Activated CD4-positive, CD25-positive, alpha-beta regulatory T cell treated with anti-CD3 and anti-CD28 coated beads, Interleukin-2, amount 50 U/mL, for 24 hours (primary cell): ENCODE measurements around the gene OR8G1.
A peak's percentile ranks its signal among the peaks of the same experiment; 100 is the strongest.
"Not testable (repeated sequence)": the region's sequence is repeated elsewhere in the genome, so short reads cannot be mapped to it uniquely, and the experiment has no call there.

Source experiments
- ATAC-seq, 2 donors: fragments of 150-1000 bp; cut with Tn5 transposase; one replicate each; pipeline ENCODE4 v1.10.0; 2021; ENCODE audit warnings: mild to moderate bottlenecking in 1 of 2, moderate library complexity in 1 of 2

OR8G1 gene

DNA sequence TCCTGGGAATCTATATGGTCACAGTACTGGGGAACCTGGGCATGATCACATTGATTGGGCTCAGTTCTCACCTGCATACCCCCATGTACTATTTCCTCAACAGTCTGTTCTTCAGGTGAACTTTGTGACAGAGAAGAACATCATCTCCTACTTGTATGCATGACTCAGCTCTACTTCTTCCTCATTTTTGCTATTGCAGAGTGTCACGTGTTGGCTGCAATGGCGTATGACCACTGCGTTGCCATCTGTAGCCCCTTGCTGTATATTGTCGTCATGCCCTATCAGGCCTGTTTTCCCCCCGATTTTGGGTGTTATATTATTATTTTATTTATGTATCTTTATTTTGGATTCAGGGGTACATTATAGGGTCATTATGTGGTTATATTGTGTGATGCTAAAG, 2.4 kb upstream of the OR8G1 start:
- no peak for ATAC-seq

DNA sequence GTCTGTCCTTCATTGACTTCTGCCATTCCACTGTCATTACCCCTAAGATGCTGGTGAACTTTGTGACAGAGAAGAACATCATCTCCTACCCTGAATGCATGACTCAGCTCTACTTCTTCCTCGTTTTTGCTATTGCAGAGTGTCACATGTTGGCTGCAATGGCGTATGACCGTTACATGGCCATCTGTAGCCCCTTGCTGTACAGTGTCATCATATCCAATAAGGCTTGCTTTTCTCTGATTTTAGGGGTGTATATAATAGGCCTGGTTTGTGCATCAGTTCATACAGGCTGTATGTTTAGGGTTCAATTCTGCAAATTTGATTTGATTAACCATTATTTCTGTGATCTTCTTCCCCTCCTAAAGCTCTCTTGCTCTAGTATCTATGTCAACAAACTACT, 9.0 kb downstream of the OR8G1 start:
- not testable (repeated sequence) for ATAC-seq

DNA sequence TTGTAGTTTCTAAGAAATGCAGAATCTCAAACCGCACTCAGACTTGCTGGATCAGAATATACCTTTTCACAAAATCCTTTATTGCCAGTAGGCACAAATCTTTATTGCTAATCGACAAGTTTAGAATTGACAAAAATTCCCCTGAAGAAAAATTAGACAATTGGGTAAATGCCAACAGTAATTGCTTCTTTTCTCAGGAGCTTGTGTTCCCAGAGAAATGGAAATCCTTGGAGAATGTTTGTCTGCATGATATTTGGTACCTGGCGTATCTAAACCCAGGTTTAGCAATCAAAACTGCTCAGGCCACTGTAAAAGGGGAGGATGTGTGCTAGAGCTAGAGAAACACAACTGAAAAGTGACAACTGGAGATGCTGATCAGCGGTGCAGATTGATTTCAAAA, 15.2 kb downstream of the OR8G1 start, which contains the start of gene OR8G5:
TSS of gene OR8G5 (plus strand) at position 301 of the 400 bp plus-strand sequence. CDS start 8,556 bp downstream, outside the sequence.
- ATAC-seq: no peak

DNA sequence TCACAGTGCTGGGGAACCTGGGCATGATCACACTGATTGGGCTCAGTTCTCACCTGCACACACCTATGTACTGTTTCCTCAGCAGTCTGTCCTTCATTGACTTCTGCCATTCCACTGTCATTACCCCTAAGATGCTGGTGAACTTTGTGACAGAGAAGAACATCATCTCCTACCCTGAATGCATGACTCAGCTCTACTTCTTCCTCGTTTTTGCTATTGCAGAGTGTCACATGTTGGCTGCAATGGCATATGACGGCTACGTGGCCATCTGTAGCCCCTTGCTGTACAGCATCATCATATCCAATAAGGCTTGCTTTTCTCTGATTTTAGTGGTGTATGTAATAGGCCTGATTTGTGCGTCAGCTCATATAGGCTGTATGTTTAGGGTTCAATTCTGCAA, 24.1 kb downstream of the OR8G1 start:
- not testable (repeated sequence) for ATAC-seq

DNA sequence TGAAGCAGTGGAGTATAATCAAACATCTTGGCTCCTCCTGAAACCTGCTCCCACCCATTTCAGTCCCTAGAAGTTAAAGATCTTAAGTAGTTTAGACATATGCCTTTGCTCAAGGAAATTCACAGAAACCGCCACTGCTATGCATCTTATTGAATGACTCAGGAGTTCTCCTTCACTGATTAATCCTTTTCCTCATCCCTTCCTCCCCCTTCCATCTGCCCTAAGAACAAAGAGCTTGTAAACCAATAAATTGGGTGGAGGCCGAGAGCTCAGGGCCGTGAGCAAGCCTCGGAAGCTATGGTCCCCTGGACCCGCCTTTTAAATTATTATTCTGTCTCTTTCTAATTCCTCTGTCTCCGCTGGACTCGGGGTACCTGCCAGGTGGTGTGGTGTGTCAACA, 30.0 kb downstream of the OR8G1 start:
- ATAC-seq: not testable (repeated sequence)

DNA sequence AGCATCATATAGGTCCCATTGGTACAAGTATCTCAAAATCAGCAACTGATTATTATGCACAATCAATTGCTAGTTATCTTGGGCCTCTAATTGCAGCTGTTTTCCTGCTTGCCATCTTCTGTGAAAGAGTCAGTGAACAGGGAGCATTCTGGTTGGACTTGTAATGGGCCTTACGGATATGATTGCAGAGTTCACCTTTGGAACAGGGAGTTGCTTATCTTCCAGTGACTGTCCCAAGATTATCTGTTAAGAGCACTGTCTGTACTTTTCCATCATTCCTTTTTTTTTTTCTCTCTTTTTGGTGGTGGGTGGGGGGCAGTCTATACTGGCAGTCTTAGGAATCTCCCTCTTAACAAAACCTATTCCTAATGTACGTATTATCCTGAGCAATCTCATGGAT, 33.1 kb downstream of the OR8G1 start:
- ATAC-seq: no peak

DNA sequence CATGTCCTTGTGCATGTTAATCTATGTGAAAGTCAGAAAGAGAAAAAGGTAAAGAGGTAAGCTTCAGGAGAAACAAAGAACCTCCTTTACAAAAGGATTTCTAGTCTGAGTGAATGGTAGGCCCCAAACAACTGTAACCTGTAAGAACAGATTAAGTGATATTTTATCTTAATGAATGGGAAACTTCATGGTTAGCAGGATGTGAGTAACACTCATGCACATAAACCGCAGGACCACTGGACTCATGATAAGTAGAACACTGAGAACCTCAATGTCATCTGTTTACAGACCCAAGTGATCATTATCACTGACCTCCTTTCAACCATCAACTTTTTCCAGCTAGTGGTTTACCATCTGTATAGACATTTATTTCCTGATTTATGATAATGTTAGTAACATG, 35.2 kb downstream of the OR8G1 start:
- ATAC-seq: peak in 1 of 2 donors; percentile 33

DNA sequence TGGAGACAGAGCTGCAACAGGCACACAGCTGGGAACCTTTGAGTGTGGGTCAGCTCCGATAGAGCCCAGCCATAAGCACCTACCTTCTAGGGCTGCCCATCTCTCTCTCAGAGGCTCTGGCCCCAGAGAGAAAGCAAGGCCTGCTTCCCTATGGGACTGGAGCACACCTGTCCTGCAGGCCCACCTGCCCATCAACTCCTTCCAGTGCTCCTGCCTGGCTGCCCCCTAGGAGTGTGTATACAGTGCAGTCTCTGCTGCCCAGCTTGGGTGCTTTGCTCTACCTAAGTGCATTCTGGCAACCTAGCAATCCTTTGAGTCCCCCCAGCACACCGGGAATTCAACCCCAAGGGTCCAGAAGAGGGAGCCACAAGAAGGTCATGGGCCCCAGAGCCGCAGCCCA, 36.3 kb downstream of the OR8G1 start:
- ATAC-seq: no peak

DNA sequence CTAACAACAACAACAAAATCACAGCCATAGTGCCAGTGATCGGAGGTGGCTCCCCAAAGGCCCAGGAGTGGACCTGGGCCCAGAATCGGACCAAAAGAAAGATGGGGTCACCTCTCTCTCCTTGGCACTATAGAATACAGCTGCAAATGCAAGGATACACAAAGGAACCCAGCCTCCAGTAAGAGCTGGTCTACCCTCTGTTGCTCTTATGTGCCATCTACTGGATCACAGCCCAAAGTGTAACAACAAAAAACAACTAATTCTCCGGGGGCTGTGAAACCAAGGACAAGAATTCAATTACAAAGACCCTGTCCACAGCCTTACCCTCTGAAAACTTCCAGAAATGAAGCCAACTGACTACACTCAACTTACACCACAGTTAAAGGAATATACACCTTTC, 36.9 kb downstream of the OR8G1 start:
- no peak for ATAC-seq

DNA sequence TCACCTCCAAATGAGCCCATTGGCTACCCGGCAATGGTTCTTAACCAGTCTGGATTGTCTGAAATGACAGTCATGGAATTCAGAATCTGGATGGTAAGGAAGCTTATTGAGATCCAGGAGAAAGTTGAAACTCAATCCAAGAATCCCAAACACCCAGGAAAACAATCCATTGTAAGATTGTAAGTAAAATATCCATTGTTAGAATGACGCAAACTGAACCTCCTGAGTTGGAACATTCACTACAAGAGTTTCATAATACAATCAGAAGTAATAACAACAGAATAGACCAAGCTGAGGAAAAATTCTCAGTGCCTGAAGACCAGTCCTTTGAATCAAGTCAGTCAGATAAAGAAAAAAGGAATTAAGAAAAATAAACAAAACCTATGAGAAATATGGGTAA, 37.4 kb downstream of the OR8G1 start:
- no peak for ATAC-seq

DNA sequence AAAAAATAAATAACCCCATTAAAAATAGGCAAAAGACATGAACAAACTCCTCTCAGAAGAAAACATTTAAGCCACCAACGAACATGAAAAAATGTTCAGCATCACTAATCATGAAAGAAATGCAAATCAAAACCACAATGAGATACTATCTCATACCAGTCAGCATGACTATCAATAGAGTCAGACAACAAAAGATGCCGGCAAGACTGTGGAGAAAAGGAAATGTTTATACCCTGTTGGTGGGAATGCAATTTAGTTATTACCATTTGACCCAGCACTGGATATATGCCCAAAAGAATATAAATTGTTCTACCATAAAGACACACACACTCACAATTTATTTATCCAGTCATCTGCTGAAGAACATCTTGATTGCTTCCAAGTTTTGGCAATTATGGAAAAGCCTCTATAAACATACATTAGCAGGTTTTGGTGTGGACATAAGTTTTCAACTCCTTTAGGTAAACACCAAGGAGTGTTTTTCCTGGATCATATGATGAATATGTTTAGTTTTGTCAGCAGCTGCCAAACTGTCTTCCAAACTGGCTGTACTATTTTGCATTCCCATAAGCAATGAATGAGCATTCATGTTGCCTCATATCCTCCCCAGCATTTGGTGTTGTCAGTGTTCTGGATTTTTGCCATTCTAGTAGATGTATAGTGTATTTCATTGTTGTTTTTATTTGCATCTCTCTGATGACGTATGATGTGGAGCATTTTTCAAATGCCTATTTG, 44.9 kb downstream of the OR8G1 start:
- ATAC-seq: no peak

DNA sequence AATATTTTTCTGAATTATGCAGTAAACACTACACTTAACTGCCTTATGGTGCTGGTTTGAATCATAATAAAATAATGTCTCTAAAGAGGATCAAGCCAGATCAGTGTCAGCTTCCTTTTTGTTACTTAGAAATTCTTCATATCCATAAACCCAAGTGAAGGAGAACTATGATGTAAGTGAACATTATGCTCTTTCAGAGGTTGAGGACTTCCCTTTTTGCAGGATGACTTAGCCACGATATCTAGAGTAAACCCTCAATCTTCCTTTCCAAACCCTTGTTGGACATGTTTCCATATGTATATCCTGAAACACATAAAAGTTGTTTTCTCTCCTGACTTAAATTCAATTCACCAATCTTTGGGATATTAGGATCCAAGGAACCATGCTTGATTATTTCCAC, 53.8 kb downstream of the OR8G1 start:
- ATAC-seq: no peak

DNA sequence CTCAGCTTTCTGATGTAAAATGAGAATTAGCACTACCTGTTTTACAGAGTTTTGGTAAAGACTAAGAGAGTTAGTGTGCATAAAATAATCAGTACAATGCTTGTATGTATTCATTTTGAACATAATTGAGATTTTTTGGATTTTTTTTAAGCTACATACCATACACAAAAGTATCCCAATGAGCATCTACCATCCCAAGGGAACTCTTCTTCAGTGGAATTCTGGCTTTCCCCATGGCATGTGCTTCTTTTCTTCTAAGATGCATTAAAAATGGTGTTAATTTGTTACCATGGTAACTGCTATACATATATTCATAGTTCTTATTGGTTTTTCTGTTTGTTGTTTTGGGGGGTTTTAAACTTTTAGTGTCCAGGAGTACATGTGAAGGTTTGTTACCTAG, 55.1 kb downstream of the OR8G1 start:
- no peak for ATAC-seq

DNA sequence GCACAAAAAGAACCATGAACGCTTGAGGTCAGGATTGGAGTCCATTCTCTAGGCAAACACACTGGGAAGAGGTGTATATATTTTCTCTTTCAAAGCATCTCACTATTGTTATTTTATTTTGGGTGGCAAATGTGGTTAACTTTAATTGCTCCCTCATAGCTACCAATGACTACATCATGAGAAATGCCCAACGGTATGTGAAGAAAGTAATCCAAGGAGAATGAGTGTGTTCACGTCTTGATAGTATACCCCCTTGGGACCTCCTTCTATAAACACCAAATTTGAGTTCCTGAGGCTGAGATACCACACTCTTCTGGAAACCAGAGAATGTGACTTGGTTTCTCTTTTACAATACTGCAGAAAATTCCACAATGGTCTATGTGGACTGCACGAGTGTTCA, 57.0 kb downstream of the OR8G1 start:
- ATAC-seq: no peak

DNA sequence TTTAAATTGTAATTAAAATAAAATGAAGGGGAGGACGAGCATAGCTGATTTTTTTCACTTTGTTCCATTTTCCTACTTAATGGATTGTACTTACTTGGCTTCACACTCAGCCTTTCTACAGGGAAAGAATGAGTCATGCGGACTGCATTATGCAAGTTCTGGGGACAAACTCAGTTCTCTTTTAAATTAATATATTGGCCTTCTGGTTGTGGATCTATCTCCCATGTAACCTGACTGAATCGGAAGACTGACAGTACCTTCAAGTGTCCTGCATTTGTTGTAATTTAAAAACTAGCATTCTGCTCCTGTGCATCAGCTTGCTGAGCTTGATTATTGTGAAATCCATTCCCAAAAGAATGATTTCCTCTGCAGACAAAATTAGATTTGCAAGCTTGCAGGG, 60.7 kb downstream of the OR8G1 start:
- ATAC-seq: no peak

DNA sequence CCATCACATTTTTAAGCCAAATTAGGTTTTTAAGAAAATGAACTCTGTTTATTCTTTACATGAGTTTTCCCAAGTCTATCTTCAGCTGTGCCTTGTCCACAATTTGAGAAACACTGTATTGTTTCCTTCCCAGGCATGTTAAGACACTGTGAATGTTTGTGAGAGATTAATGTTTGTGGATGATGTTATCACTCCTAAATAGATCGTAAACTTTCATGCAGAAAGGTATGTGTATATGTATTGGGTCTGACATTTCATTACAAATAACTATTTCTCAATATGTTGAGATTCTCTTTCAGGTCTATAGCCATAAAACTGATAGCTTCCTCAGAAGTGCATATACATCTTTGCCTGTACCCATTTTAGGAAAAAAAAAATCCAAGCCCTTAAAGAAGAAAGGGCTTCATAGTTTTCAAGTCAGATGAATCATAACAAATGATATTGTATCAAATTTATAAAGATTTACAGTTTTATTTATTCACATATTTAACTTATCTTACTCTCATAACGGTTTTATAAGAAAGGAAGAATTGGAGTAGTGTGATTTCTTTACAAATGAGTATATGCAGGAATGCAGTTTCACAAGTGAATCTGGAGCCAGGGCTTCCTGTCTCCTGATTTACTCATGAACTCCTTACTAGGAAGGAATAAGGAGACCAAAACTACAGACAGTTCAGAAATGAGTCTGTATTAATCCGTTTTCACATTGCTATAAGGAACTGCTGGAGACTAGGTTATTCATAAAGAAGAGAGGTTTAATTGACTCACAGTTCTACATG, 61.6 kb downstream of the OR8G1 start:
- no peak for ATAC-seq
